HEK293 (cell line): Measurements from ENCODE around the gene CATSPERZ.

Experiments
- GLIS1 ChIP-seq: fragments of 450-650 bp; formaldehyde crosslinking; IDR thresholded peaks from 2 replicates; pipeline ENCODE4 v1.5.1; 2016; ENCODE audit warnings: missing biosample characterization, missing genetic modification characterization
- KLF9 ChIP-seq: fragments of 450-650 bp; formaldehyde crosslinking; IDR thresholded peaks from 2 replicates; pipeline ENCODE4 v1.5.1; 2016; ENCODE audit warnings: missing biosample characterization, missing genetic modification characterization, low read depth
- PRDM2 ChIP-seq: fragments of 450-650 bp; formaldehyde crosslinking; IDR thresholded peaks from 2 replicates; pipeline ENCODE4 v1.5.1; 2016; ENCODE audit warnings: missing biosample characterization, missing genetic modification characterization, borderline replicate concordance
- PRDM6 ChIP-seq: fragments of 450-650 bp; formaldehyde crosslinking; IDR thresholded peaks from 2 replicates; pipeline ENCODE4 v1.5.1; 2017; ENCODE audit warnings: missing biosample characterization, missing genetic modification characterization
- SP2 ChIP-seq: fragments of 450-650 bp; formaldehyde crosslinking; IDR thresholded peaks from 2 replicates; pipeline ENCODE4 v1.5.1; 2016; ENCODE audit warnings: missing biosample characterization, missing genetic modification characterization
- SP3 ChIP-seq: fragments of 450-650 bp; formaldehyde crosslinking; IDR thresholded peaks from 2 replicates; pipeline ENCODE4 v1.5.1; 2016; ENCODE audit warnings: missing biosample characterization, missing genetic modification characterization
- ZBTB20 ChIP-seq: fragments of 450-650 bp; formaldehyde crosslinking; IDR thresholded peaks from 2 replicates; pipeline ENCODE4 v1.5.1; 2016; ENCODE audit warnings: missing biosample characterization, missing genetic modification characterization
- ZBTB6 ChIP-seq: fragments of 450-650 bp; formaldehyde crosslinking; IDR thresholded peaks from 2 replicates; pipeline ENCODE4 v1.5.1; 2017; ENCODE audit warnings: missing biosample characterization, missing genetic modification characterization
- ZNF16 ChIP-seq: fragments of 450-650 bp; formaldehyde crosslinking; IDR thresholded peaks from 2 replicates; pipeline ENCODE4 v1.5.1; 2016; ENCODE audit warnings: low read depth, missing biosample characterization, missing genetic modification characterization
- ZNF391 ChIP-seq: fragments of 450-650 bp; formaldehyde crosslinking; IDR thresholded peaks from 2 replicates; pipeline ENCODE4 v1.5.1; 2016; ENCODE audit warnings: low read depth, missing biosample characterization, missing genetic modification characterization, borderline replicate concordance
- ZNF398 ChIP-seq: fragments of 450-650 bp; formaldehyde crosslinking; IDR thresholded peaks from 2 replicates; pipeline ENCODE4 v1.5.1; 2017; ENCODE audit warnings: missing biosample characterization, missing genetic modification characterization
- ZNF404 ChIP-seq: fragments of 450-650 bp; formaldehyde crosslinking; IDR thresholded peaks from 2 replicates; pipeline ENCODE4 v1.5.1; 2017; ENCODE audit warnings: missing biosample characterization, missing genetic modification characterization
- ZNF529 ChIP-seq: fragments of 450-650 bp; formaldehyde crosslinking; IDR thresholded peaks from 2 replicates; pipeline ENCODE4 v1.5.1; 2017; ENCODE audit warnings: missing genetic modification characterization, missing biosample characterization; ENCODE audit not compliant: insufficient replicate concordance
- ZNF549 ChIP-seq: fragments of 450-650 bp; IDR thresholded peaks from 2 replicates; pipeline ENCODE4 v1.5.1; 2018; ENCODE audit warnings: missing biosample characterization, missing genetic modification characterization, mild to moderate bottlenecking, inconsistent platforms, moderate library complexity
- ZNF692 ChIP-seq: fragments of 450-650 bp; formaldehyde crosslinking; IDR thresholded peaks from 2 replicates; pipeline ENCODE4 v1.5.1; 2016; ENCODE audit warnings: missing biosample characterization, missing genetic modification characterization
- ZSCAN30 ChIP-seq: fragments of 450-650 bp; IDR thresholded peaks from 2 replicates; pipeline ENCODE4 v1.5.1; 2018; ENCODE audit warnings: missing biosample characterization, mild to moderate bottlenecking, missing genetic modification characterization, moderate library complexity
- TF ChIP-seq, protein P1 (sequence below): fragments of 450-650 bp; formaldehyde crosslinking; IDR thresholded peaks from 2 replicates; pipeline ENCODE4 v1.5.1; 2016; ENCODE audit warnings: missing biosample characterization, missing genetic modification characterization
- TF ChIP-seq, protein P2 (sequence below): fragments of 450-650 bp; formaldehyde crosslinking; IDR thresholded peaks from 2 replicates; pipeline ENCODE4 v1.5.1; 2016; ENCODE audit warnings: missing biosample characterization, missing genetic modification characterization
- TF ChIP-seq, protein P3 (sequence below): fragments of 450-650 bp; formaldehyde crosslinking; optimal IDR thresholded peaks from 2 replicates; pipeline ENCODE3; 2016; ENCODE audit warnings: missing biosample characterization, mild to moderate bottlenecking, missing genetic modification characterization

Gene CATSPERZ

GRCh38 chr11:64341851-64342791 is 42.0 kb downstream of the CATSPERZ start (continued):
- TF ChIP-seq PRDM2 (tag by site-specific recombination), result no peak
- peak; percentile 50; the same call in 1 of the 2 replicates for TF ChIP-seq KLF9
- no peak for TF ChIP-seq ZNF549 (tag by site-specific recombination)
- TF ChIP-seq ZNF16, result no peak
- peak; percentile 64 for TF ChIP-seq SP2
- peak; percentile 42 for TF ChIP-seq GLIS1 (tag by site-specific recombination)
- peak; percentile 64 for TF ChIP-seq SP3 (tag by site-specific recombination)
- no peak for TF ChIP-seq ZSCAN30 (tag by site-specific recombination)
- TF ChIP-seq ZBTB20 (tag by site-specific recombination), result no peak
- TF ChIP-seq ZNF529 (tag by site-specific recombination), result no peak
- TF ChIP-seq ZNF404, result no peak
- TF ChIP-seq ZBTB6 (tag by site-specific recombination), result peak; percentile 59
- no peak for TF ChIP-seq PRDM6 (tag by site-specific recombination)
- TF ChIP-seq, protein P1, sequence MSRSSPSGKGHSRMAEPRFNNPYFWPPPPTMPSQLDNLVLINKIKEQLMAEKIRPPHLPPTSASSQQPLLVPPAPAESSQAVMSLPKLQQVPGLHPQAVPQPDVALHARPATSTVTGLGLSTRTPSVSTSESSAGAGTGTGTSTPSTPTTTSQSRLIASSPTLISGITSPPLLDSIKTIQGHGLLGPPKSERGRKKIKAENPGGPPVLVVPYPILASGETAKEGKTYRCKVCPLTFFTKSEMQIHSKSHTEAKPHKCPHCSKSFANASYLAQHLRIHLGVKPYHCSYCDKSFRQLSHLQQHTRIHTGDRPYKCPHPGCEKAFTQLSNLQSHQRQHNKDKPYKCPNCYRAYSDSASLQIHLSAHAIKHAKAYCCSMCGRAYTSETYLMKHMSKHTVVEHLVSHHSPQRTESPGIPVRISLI (tag by site-specific recombination), result no peak
- TF ChIP-seq ZNF398 (tag by site-specific recombination), result no peak
- TF ChIP-seq ZNF692 (tag by site-specific recombination), result no peak
- TF ChIP-seq, protein P2, sequence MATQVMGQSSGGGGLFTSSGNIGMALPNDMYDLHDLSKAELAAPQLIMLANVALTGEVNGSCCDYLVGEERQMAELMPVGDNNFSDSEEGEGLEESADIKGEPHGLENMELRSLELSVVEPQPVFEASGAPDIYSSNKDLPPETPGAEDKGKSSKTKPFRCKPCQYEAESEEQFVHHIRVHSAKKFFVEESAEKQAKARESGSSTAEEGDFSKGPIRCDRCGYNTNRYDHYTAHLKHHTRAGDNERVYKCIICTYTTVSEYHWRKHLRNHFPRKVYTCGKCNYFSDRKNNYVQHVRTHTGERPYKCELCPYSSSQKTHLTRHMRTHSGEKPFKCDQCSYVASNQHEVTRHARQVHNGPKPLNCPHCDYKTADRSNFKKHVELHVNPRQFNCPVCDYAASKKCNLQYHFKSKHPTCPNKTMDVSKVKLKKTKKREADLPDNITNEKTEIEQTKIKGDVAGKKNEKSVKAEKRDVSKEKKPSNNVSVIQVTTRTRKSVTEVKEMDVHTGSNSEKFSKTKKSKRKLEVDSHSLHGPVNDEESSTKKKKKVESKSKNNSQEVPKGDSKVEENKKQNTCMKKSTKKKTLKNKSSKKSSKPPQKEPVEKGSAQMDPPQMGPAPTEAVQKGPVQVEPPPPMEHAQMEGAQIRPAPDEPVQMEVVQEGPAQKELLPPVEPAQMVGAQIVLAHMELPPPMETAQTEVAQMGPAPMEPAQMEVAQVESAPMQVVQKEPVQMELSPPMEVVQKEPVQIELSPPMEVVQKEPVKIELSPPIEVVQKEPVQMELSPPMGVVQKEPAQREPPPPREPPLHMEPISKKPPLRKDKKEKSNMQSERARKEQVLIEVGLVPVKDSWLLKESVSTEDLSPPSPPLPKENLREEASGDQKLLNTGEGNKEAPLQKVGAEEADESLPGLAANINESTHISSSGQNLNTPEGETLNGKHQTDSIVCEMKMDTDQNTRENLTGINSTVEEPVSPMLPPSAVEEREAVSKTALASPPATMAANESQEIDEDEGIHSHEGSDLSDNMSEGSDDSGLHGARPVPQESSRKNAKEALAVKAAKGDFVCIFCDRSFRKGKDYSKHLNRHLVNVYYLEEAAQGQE (tag by site-specific recombination), result no peak
- TF ChIP-seq, protein P3, sequence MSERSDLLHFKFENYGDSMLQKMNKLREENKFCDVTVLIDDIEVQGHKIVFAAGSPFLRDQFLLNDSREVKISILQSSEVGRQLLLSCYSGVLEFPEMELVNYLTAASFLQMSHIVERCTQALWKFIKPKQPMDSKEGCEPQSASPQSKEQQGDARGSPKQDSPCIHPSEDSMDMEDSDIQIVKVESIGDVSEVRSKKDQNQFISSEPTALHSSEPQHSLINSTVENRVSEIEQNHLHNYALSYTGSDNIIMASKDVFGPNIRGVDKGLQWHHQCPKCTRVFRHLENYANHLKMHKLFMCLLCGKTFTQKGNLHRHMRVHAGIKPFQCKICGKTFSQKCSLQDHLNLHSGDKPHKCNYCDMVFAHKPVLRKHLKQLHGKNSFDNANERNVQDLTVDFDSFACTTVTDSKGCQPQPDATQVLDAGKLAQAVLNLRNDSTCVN (tag by site-specific recombination), result peak; percentile 32
- no peak for TF ChIP-seq ZNF391
